ENCODE measurements around the gene SLX4. TPM values are rescaled to one million over a fixed set of nuclear protein-coding genes. Genes with fewer than 3 reads are reported as not detected.

Gene SLX4
- total RNA-seq, 1 experiment from 2014 or later = 7.0 TPM

GRCh38 chr16:3589991-3590701, 21.3 kb downstream of the SLX4 start:
- Histone ChIP-seq H3K9ac (ENCODE audit: low read length) (no peak overlapping the region), H3K27me3 (ENCODE audit: insufficient read depth, low read length) (no peaks in the 10 kb centered on the region), H3K79me2 (ENCODE audit: insufficient read depth, low read length) (no peaks in the 10 kb centered on the region), H3K9me2 (ENCODE audit: insufficient read depth) (no peaks in the 10 kb centered on the region), H3K4me1 (ENCODE audit: control insufficient read depth in 1 of 2, insufficient read depth in 2 of 2, low read length in 2 of 2) (peaks cover 0 to 4% of the 10 kb centered on the region in 2 experiments; a peak in 1 of 4 replicates), H3K4me2 (ENCODE audit: low read length) (no peak overlapping the region), H3K4me3 (replicated peaks in 1 of 2; ENCODE audit: low read depth in 1 of 2, low read length in 2 of 2) (no peak overlapping the region), H2AFZ (ENCODE audit: low read depth, low read length, poor library complexity, severe bottlenecking) (no peak overlapping the region), H4K20me1 (ENCODE audit: insufficient read depth) (no peaks in the 10 kb centered on the region), H3K27ac (ENCODE audit: low read depth, low read length) (no peak overlapping the region), H3K36me3 (ENCODE audit: control insufficient read depth in 1 of 2, insufficient read depth in 2 of 2, low read length in 2 of 2) (no peaks in the 10 kb centered on the region; a peak in 1 of 4 replicates), H3K9me3 (ENCODE audit: control insufficient read depth in 1 of 2, insufficient read depth in 1 of 2, low read depth in 1 of 2, low read length in 2 of 2) (no peaks in the 10 kb centered on the region)
- no TSS peak for BruUV-seq (replicated peaks)
- DNase-seq (ENCODE audit: low read depth, low spot score) = no peak
- ChIA-PET POLR2A (no interaction called here), CTCF (no interaction called here), RAD21 (ENCODE audit: low non-redundant PET in 1 of 2, low total read pairs in 2 of 2, uncharacterized antibody in 2 of 2, unreplicated experiment in 2 of 2) (no interaction called here)
- no peak for ATAC-seq
- intact Hi-C loops (cut with micrococcal nuclease) = no loop called here
- TF ChIP-seq EZH2phosphoT487 (IDR thresholded peaks at IDR 0.05; ENCODE audit: borderline replicate concordance) = no peak
- TF ChIP-seq, protein P1, sequence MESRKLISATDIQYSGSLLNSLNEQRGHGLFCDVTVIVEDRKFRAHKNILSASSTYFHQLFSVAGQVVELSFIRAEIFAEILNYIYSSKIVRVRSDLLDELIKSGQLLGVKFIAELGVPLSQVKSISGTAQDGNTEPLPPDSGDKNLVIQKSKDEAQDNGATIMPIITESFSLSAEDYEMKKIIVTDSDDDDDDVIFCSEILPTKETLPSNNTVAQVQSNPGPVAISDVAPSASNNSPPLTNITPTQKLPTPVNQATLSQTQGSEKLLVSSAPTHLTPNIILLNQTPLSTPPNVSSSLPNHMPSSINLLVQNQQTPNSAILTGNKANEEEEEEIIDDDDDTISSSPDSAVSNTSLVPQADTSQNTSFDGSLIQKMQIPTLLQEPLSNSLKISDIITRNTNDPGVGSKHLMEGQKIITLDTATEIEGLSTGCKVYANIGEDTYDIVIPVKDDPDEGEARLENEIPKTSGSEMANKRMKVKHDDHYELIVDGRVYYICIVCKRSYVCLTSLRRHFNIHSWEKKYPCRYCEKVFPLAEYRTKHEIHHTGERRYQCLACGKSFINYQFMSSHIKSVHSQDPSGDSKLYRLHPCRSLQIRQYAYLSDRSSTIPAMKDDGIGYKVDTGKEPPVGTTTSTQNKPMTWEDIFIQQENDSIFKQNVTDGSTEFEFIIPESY (IDR thresholded peaks at IDR 0.05; ENCODE audit: extremely low read depth, insufficient replicate concordance, low read length) = no peak
- no peak for TF ChIP-seq ATF3 (IDR thresholded peaks at IDR 0.05)
- TF ChIP-seq, protein P2, sequence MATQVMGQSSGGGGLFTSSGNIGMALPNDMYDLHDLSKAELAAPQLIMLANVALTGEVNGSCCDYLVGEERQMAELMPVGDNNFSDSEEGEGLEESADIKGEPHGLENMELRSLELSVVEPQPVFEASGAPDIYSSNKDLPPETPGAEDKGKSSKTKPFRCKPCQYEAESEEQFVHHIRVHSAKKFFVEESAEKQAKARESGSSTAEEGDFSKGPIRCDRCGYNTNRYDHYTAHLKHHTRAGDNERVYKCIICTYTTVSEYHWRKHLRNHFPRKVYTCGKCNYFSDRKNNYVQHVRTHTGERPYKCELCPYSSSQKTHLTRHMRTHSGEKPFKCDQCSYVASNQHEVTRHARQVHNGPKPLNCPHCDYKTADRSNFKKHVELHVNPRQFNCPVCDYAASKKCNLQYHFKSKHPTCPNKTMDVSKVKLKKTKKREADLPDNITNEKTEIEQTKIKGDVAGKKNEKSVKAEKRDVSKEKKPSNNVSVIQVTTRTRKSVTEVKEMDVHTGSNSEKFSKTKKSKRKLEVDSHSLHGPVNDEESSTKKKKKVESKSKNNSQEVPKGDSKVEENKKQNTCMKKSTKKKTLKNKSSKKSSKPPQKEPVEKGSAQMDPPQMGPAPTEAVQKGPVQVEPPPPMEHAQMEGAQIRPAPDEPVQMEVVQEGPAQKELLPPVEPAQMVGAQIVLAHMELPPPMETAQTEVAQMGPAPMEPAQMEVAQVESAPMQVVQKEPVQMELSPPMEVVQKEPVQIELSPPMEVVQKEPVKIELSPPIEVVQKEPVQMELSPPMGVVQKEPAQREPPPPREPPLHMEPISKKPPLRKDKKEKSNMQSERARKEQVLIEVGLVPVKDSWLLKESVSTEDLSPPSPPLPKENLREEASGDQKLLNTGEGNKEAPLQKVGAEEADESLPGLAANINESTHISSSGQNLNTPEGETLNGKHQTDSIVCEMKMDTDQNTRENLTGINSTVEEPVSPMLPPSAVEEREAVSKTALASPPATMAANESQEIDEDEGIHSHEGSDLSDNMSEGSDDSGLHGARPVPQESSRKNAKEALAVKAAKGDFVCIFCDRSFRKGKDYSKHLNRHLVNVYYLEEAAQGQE (IDR thresholded peaks at IDR 0.05; ENCODE audit: low read depth) = no peak
- TF ChIP-seq CTCF (IDR thresholded peaks at IDR 0.05 in 2 of 3, conservative IDR thresholded peaks at IDR 0.05 in 1 of 3; ENCODE audit: borderline replicate concordance in 1 of 3, insufficient read depth in 1 of 3, low read depth in 2 of 3, low read length in 2 of 3) = no peak
- TF ChIP-seq POLR2AphosphoS5 (IDR thresholded peaks at IDR 0.05; ENCODE audit: low read depth, low read length) = no peak
- no peak for TF ChIP-seq ZNF274 (IDR thresholded peaks at IDR 0.05; ENCODE audit: low read depth, low read length)
- TF ChIP-seq TCF7L2 (IDR thresholded peaks at IDR 0.05; ENCODE audit: borderline replicate concordance, extremely low read depth, insufficient read depth, insufficient read length) = no peak
- TF ChIP-seq CEBPB (IDR thresholded peaks at IDR 0.05; ENCODE audit: low read depth) = no peak
- no peak for TF ChIP-seq SIN3A (IDR thresholded peaks at IDR 0.05; ENCODE audit: low read depth)
- TF ChIP-seq POLR2A (IDR thresholded peaks at IDR 0.05; ENCODE audit: borderline replicate concordance, extremely low read depth, insufficient read depth, insufficient read length) = no peak
- no peak for TF ChIP-seq SRF (IDR thresholded peaks at IDR 0.05; ENCODE audit: low read depth)
